Germinal center (tissue), 1 donor: ENCODE results near the gene TMEM208.

ENCODE experiments used
- DNase-seq: peaks from one replicate; pipeline ENCODE4 v3.0.0; 2012; ENCODE audit warnings: mixed read lengths, low spot score

The TMEM208 gene

DNA sequence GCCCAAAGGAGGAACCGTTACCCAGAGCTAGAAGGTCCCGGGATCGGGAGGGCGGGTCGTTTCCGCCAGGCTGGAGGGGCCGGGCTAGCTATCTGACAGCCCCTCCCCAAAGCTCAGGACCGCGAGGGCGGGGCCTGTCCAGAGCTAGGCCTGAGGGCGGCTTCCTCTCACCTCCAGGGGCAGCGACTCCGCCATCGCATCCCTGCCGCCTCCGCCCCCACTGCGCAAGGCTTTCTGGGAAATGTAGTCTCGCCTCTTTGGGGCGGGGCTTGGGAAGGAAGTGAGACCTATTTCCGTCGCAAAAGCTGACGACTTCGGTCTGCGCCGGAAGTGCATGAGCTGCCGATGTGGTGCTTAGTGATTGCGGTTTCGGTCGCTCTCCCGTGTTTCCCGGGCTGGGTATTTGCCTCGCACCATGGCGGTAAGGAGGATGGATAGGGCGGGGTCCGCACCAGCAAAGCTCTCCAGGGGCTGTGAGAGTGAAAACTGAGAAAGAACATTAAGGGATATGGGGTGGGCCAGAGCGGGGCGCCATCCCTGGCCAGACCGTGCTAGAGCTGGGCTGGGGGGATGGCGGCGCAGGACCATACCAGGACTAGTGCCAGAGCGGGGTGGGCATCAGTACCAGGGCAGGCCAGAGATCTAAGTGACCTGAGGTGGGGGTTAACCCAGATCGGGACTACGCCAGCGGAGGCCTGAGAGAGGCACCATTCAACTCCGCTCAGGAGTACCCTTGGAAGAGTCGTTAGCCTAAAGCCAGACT, at the start of gene TMEM208:
TMEM208 (plus strand) TSS at position 327 of the 763 bp plus-strand sequence; CDS start at position 416, 89 bp downstream.
- peak; percentile 97 for DNase-seq

DNA sequence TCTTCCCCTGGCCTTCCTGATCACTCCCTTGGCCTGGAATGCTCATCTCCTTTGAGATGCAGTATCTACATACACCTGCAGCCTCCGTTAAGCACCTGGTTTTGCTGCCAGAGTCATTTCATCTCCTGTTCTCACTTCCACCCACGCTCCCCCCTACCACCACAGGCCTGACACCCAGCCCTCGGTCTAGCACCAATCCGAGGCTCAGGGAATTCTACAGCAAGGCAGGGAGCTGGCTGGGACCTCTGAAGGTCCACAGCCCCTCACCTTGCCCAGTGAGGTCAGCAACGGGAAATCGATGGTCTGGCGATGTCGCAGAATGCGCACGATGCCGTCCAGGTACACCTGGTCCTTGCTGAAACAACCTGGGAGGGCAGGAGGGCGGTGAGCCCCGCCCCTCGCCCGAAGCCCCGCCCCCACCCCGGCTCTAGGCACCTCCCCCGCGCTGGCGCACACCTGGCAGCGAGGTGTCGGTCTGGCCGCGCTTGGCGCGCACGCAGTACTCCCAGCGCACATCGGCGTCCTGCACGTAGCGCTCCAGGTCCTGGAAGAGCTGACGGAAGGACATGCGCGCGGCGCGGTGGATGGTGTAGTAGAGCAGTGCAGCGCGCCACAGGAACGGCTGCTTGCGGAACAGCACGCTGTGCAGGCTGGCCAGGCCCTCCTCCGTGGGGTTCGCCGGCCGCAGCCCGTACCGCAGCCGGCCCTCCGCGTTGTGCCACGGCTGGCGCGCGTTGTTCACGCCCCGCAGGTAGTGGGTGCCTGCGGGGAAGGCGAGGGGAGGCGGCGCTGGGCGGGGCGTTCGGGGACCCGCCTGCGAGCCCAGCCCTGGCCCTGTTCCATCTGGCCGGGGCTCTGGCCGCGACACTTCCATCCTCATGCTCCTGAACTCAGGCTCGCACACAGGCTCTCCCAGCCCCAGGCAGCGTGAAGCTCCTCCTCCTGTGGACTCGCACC, 48.9 kb upstream of the TMEM208 start:
- DNase-seq = peak; percentile 87

GRCh38 chr16:67179421-67180080, 47.4 kb upstream of the TMEM208 start:
- no peak for DNase-seq

- no peak for DNase-seq
Observed at GRCh38 chr16:67180166-67180565, 46.8 kb upstream of the TMEM208 start.

DNA sequence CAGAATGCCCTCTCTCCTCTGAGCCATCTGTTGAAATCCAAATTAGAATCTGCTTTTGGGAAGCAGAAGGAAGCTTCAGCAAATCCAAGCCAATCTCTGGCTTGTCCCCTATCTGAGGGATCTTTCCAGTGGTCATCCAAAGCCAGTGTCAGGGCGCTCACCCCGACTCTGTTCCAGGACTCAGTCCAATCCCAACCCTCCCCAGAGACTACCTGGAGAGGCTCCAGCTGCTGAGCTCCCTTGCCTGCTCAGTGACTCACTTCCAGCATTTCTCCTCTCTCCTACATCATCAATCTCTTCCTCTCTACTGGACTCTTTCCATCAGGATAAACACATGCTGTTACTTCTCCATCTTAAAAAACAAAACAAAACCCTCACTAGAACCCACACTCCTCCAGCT, 45.6 kb upstream of the TMEM208 start:
- no peak for DNase-seq

DNA sequence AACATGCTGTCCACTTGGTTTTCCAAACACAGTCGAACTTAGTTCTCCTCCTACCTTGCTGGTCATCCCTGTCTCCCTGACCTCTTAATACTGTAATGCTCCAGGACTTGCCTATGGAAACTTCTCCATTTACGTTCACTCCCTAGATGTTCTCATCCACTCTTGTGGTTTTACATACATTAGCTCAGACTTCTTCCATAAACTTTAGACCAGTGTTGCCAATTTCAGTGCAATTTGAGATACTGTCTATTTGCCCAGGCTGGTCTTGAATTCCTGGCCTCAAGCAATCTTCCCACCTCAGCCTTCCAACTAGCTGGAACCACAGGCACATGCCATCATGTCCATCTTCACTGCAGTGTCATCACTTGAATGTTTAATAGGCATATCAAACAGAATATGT, 44.6 kb upstream of the TMEM208 start:
- DNase-seq = no peak

- DNase-seq = no peak
Observed at GRCh38 chr16:67183284-67183626, 43.7 kb upstream of the TMEM208 start.

DNA sequence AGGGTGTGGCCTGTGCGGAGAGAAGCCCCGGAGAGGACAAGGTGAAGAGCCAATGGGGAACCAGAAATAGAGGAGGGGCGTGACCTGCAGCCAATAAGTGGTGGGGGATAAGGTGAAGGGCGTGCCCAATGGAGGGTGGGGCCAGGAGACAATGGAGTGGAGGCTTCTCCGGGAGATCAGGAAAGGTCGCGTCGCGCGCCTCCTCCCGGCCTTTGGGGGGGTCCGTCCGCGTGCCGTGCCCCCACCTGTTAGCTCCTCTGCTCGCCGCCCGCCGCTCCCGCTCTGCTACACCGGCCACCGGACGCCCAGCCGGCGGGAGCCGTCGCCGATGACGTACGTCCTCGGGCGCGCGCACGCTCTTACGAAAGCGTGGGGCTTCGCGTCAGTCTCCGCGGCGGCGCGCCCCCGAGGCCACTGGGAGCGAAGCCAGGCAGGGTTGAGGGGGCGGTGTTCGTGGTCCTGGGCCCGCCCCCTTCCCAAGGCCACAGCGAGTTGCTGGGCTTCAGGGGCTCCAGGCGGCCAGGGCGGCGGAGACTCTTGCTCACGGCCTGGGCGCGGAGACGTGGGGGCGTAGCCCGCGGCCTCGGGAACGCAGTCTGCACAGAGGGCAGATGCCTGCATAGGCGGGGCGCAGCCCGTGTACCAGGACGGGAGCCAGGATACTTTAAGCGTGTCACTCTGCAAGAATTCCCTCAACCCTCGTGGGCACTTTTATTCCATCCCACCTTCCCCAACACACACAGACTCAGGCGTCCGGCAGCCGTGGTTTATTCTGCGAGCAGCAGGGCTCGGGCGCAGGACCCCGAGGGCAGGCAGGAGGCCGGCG, 43.1 kb upstream of the TMEM208 start, which contains the start of gene MATCAP1:
MATCAP1 (minus strand) TSS at position 337 of the 826 bp plus-strand sequence. CDS start 3,353 bp downstream, outside the sequence.
- DNase-seq = peak; percentile 99

GRCh38 chr16:67184453-67184994, 42.4 kb upstream of the TMEM208 start:
- no peak for DNase-seq

GRCh38 chr16:67184995-67185650, 41.8 kb upstream of the TMEM208 start:
- peak; percentile 72 for DNase-seq

GRCh38 chr16:67185651-67186134, 41.2 kb upstream of the TMEM208 start:
- DNase-seq = no peak

DNA sequence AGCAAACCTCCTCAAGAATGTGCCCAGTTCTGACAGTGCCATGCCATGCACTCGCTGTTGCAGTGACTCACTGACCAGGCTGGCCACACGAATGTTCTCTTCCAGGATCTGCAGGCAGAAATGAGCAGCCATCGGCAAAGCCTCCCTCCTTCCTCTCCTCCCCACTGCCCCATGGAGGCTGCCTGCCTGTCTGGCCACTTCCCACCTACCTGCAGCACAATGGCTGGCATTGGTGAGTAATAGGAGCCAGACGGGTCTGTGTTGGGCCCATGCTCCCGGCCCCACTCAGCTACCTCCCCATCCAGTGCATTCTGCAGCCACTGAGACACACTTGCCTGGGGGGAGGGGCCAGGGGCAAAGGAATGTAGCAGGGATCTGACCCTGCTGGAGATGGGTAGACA, 40.4 kb upstream of the TMEM208 start:
- no peak for DNase-seq

GRCh38 chr16:67187175-67187890, 39.6 kb upstream of the TMEM208 start:
- DNase-seq = no peak

DNA sequence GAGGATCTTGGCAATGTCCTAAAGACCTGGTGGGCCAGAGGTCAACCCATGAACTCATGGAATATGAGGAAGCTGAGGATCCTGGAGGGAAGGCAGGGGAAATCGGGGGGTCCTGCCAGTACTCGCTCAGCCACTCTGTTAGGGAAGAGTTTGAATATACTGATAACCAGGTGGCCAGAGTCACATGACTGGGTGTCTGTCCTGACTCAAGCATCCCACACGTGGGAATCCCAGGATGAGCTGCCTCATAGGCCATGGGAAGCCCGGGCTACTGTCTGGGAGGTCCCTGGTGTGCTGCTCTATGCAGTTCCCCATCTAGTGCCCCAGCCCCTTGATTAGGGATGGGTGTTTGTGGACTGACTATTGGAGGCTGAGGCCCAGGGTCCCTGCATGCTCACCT, 38.6 kb upstream of the TMEM208 start:
- DNase-seq = no peak

- DNase-seq = no peak
Observed at GRCh38 chr16:67188798-67189197, 38.1 kb upstream of the TMEM208 start.

DNA sequence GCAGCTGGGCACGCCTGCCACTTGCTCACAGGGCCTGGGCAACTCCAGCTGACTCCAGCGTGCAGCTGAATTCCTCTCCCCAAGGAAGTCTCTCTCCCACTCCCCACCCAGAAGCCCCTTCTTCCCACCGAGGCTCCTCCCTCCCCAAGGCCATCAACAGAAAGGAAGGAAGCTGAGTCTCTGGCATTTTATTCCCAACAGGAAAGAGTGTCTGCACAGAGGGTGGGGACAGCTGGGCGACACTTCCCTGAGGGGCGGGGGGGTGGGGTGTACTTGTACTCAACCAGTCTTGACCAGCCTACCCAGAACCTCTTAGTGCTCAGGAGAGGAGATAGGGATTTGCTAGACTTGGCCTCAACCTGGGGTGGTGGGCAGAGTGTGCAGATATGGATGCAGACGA, 36.9 kb upstream of the TMEM208 start, which contains the start of gene EXOC3L1:
EXOC3L1 (minus strand) TSS at position 96 of the 400 bp plus-strand sequence. CDS start 460 bp downstream, outside the sequence.
- no peak for DNase-seq

DNA sequence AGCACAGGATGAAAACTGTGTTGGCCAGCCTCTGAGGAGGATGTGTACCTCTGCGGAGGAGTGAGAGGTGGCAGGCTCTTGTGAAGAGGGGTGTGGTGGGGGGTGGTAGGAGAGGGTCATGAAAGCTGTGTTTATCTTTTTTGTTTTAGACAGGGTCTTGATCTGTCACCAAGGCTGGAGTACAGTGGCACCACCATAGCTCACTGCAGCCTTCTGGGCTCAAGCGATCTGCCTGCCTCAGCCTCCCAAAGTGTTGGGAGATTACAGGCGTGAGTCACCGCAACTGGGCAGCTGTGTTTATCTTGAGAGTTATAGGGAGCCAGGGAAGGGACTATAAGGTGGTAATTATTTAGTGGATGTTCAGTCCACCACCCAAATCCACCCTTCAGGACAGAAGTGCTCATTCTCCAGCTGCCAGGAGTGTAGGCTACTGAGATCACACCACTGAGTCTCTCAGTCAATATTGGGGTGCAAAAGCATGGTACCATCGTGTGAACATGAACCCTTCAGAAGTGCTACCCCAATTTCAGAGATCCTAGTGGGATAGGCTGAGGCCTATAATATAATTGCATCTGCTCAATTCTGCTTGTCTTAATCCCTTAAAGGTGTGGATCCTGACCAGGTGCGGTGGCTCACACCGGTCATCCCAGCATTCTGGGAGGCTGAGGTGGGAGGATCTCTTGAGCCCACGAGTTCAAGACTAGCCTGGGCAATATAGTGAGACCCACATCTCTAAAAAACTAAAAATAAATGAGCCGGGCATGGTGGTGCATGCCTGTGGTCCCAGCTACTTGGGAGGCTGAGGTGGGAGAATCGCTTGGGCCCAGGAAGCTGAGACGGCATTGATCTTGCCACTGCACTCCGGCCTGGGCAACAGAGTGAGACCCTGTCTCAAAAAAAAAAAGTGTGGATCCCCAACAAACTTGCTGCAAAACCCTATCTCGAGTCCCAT, 36.2 kb upstream of the TMEM208 start:
- no peak for DNase-seq

GRCh38 chr16:67191411-67191994, 35.4 kb upstream of the TMEM208 start:
- DNase-seq = no peak
